ENCODE measurements around the gene PID1. TPM values are rescaled to one million over a fixed set of nuclear protein-coding genes. Genes with fewer than 3 reads are reported as not detected.

Gene PID1
- total RNA-seq, 1 donor from 2014 or later: 10.7 TPM

DNA sequence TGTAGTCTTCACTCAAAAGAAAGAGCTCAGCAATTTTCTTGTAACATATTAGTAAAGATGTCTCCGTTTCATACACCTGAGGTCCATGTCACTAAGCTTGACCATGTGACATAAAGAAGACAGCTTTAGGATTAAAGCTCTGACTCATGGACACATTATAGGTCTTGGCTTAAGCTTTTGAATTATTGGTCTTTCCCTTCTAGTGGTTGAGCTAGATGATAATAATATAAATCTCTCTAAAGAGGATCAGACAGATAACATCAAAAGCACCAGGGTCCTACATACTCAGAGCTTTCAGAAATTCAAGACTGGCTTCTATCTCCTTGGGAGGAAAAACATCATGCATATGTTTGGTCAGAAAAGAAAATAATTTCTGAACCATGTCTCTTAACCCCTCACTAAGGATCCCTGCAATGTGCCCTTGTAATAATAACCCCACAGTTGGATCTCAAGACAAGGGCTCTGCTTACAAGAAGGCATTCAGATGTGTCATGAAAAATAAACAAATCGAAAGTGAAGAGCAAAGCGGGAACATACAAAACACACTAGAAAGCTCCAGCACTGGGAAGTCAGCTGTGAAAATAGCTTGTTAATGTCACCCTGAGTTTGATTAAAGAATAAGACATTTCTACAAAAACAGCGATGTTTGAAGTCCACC, 174.5 kb downstream of the PID1 start:
- Histone ChIP-seq H3K36me3 (ENCODE audit: insufficient read depth, low read length) (no peaks in the 10 kb centered on the region), H2AFZ (ENCODE audit: low read depth, low read length) (no peak overlapping the region), H3K9ac (ENCODE audit: low read length) (no peak overlapping the region), H4K20me1 (ENCODE audit: insufficient read depth, low read length) (no peaks in the 10 kb centered on the region), H3K27me3 (ENCODE audit: insufficient read depth, low read length) (no peaks in the 10 kb centered on the region), H3K4me3 (ENCODE audit: insufficient read depth, low read depth, low read length) (no peak overlapping the region), H3K27ac (ENCODE audit: low read depth, low read length) (no peak overlapping the region), H3K9me3 (ENCODE audit: insufficient read depth, low read depth, low read length) (no peaks in the 10 kb centered on the region), H3K4me2 (ENCODE audit: low read length) (no peak overlapping the region), H3K4me1 (ENCODE audit: insufficient read depth, low read length) (no peaks in the 10 kb centered on the region), H3K79me2 (ENCODE audit: insufficient read depth, low read length) (no peaks in the 10 kb centered on the region)
- Mint-ChIP-seq H3K9me3 (ENCODE audit: unreplicated experiment) (peaks cover 4% of the 10 kb centered on the region), H3K27ac (ENCODE audit: unreplicated experiment) (no peak overlapping the region), H3K4me1 (ENCODE audit: low read depth, unreplicated experiment) (no peaks in the 10 kb centered on the region), H3K4me3 (ENCODE audit: unreplicated experiment) (no peak overlapping the region), H3K36me3 (ENCODE audit: low read depth, unreplicated experiment) (peaks cover 5% of the 10 kb centered on the region), H3K27me3 (ENCODE audit: low read depth, unreplicated experiment) (no peaks in the 10 kb centered on the region)
- TF ChIP-seq, protein P1, sequence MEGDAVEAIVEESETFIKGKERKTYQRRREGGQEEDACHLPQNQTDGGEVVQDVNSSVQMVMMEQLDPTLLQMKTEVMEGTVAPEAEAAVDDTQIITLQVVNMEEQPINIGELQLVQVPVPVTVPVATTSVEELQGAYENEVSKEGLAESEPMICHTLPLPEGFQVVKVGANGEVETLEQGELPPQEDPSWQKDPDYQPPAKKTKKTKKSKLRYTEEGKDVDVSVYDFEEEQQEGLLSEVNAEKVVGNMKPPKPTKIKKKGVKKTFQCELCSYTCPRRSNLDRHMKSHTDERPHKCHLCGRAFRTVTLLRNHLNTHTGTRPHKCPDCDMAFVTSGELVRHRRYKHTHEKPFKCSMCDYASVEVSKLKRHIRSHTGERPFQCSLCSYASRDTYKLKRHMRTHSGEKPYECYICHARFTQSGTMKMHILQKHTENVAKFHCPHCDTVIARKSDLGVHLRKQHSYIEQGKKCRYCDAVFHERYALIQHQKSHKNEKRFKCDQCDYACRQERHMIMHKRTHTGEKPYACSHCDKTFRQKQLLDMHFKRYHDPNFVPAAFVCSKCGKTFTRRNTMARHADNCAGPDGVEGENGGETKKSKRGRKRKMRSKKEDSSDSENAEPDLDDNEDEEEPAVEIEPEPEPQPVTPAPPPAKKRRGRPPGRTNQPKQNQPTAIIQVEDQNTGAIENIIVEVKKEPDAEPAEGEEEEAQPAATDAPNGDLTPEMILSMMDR (IDR thresholded peaks at IDR 0.05; ENCODE audit: insufficient read depth, low read depth, low read length): no peak
- no peak for TF ChIP-seq EZH2 (IDR thresholded peaks at IDR 0.05; ENCODE audit: insufficient read depth, low read length)
- DNase-seq (ENCODE audit: low read depth) (no peak), FAIRE-seq (no peak)

DNA sequence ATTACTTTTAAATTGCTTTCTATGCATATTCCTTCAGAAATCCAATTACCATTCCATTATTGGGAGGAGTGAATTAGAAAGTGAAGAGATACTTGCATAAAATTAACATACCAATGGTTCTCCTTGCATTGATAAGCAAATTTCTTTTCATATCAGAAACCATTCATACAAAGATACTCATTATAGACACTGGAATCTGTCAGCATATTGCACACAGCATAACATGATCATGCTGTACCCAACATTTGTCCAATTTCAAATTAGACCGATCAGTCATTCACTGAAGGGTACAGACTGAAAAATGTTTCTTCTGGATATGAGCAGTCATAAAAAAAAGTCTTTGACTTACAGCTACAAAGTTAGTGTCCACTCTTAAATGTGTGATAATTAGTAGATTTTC, 175.6 kb downstream of the PID1 start:
- no peak overlapping the region for H3K9ac ChIP-seq (ENCODE audit: low read length)
- H3K9me3 Mint-ChIP-seq (ENCODE audit: unreplicated experiment): peaks cover 4% of the 10 kb centered on the region
- H4K20me1 ChIP-seq (ENCODE audit: insufficient read depth, low read length): no peaks in the 10 kb centered on the region
- peaks cover 5% of the 10 kb centered on the region for H3K36me3 Mint-ChIP-seq (ENCODE audit: low read depth, unreplicated experiment)
- no peak overlapping the region for H3K27ac Mint-ChIP-seq (ENCODE audit: unreplicated experiment)
- no peaks in the 10 kb centered on the region for H3K36me3 ChIP-seq (ENCODE audit: insufficient read depth, low read length)
- H3K4me3 Mint-ChIP-seq (ENCODE audit: unreplicated experiment): no peak overlapping the region
- H3K27me3 ChIP-seq (ENCODE audit: insufficient read depth, low read length): no peaks in the 10 kb centered on the region
- no peak overlapping the region for H3K27ac ChIP-seq (ENCODE audit: low read depth, low read length)
- H3K9me3 ChIP-seq (ENCODE audit: insufficient read depth, low read depth, low read length): no peaks in the 10 kb centered on the region
- FAIRE-seq (no peak), DNase-seq (ENCODE audit: low read depth) (no peak)
- H3K79me2 ChIP-seq (ENCODE audit: insufficient read depth, low read length): no peaks in the 10 kb centered on the region
- H3K27me3 Mint-ChIP-seq (ENCODE audit: low read depth, unreplicated experiment): no peaks in the 10 kb centered on the region
- TF ChIP-seq, protein P1 (IDR thresholded peaks at IDR 0.05; ENCODE audit: insufficient read depth, low read depth, low read length): no peak
- no peak for TF ChIP-seq EZH2 (IDR thresholded peaks at IDR 0.05; ENCODE audit: insufficient read depth, low read length)
- H3K4me1 Mint-ChIP-seq (ENCODE audit: low read depth, unreplicated experiment): no peaks in the 10 kb centered on the region
- H3K4me2 ChIP-seq (ENCODE audit: low read length): no peak overlapping the region
- H2AFZ ChIP-seq (ENCODE audit: low read depth, low read length): no peak overlapping the region
- H3K4me3 ChIP-seq (ENCODE audit: insufficient read depth, low read depth, low read length): no peak overlapping the region
- H3K4me1 ChIP-seq (ENCODE audit: insufficient read depth, low read length): no peaks in the 10 kb centered on the region

DNA sequence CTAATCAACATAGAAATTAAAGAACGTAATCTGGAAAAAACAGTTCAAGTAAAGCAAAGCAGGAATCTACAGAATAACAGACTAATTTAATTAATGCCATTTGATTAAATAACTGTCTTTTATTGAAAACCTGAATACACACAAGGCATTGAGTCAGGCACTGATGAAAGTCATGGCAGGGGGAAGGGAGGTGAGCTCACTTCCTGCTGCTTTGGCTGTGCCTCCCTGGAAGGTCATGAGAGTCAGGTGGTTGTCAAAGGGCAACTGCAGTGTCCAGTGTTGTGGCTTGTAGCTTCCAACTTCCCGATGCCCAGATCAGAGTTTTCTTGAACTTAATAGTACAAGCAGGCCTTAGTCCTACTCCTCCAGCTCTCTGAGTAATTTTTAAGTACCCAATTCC, 180.9 kb downstream of the PID1 start:
- H3K27me3 ChIP-seq (ENCODE audit: insufficient read depth, low read length): no peaks in the 10 kb centered on the region
- peaks cover 5% of the 10 kb centered on the region for H3K36me3 Mint-ChIP-seq (ENCODE audit: low read depth, unreplicated experiment)
- H4K20me1 ChIP-seq (ENCODE audit: insufficient read depth, low read length): no peaks in the 10 kb centered on the region
- H3K27ac Mint-ChIP-seq (ENCODE audit: unreplicated experiment): no peak overlapping the region
- FAIRE-seq: no peak
- no peak overlapping the region for H3K4me2 ChIP-seq (ENCODE audit: low read length)
- H3K9ac ChIP-seq (ENCODE audit: low read length): no peak overlapping the region
- no peaks in the 10 kb centered on the region for H3K79me2 ChIP-seq (ENCODE audit: insufficient read depth, low read length)
- H3K9me3 ChIP-seq (ENCODE audit: insufficient read depth, low read depth, low read length): no peaks in the 10 kb centered on the region
- H3K4me1 Mint-ChIP-seq (ENCODE audit: low read depth, unreplicated experiment): peaks cover 17% of the 10 kb centered on the region
- no peak overlapping the region for H3K4me3 Mint-ChIP-seq (ENCODE audit: unreplicated experiment)
- TF ChIP-seq, protein P1 (IDR thresholded peaks at IDR 0.05; ENCODE audit: insufficient read depth, low read depth, low read length): no peak
- TF ChIP-seq EZH2 (IDR thresholded peaks at IDR 0.05; ENCODE audit: insufficient read depth, low read length): no peak
- no peak overlapping the region for H2AFZ ChIP-seq (ENCODE audit: low read depth, low read length)
- no peaks in the 10 kb centered on the region for H3K36me3 ChIP-seq (ENCODE audit: insufficient read depth, low read length)
- DNase-seq (ENCODE audit: low read depth): no peak
- H3K27me3 Mint-ChIP-seq (ENCODE audit: low read depth, unreplicated experiment): no peaks in the 10 kb centered on the region
- H3K9me3 Mint-ChIP-seq (ENCODE audit: unreplicated experiment): peaks cover 4% of the 10 kb centered on the region
- H3K4me1 ChIP-seq (ENCODE audit: insufficient read depth, low read length): no peaks in the 10 kb centered on the region
- no peak overlapping the region for H3K4me3 ChIP-seq (ENCODE audit: insufficient read depth, low read depth, low read length)
- no peak overlapping the region for H3K27ac ChIP-seq (ENCODE audit: low read depth, low read length)
